IMR-90 (cell line): ENCODE measurements around the gene PES1. TPM values are rescaled to one million over a fixed set of nuclear protein-coding genes. Genes with fewer than 3 reads are reported as not detected.

Experiments used
- ATAC-seq: fragments of 200-7000 bp; cut with Tn5 transposase; 2 replicates; pipeline ENCODE4 v1.9.1; 2020; ENCODE audit warnings: low read depth, mild to moderate bottlenecking, moderate library complexity
- BruUV-seq: library from RNA; stranded (reverse); fragments of 400-500 nt; replicated peaks from 2 replicates; lab custom pipeline; 2021; lab: Mats Ljungman, UMichigan
- CTCF ChIA-PET: fragments of 300-600 bp; formaldehyde crosslinking; extraction: SDS; loops from one replicate; lab custom pipeline; 2021; ENCODE audit warnings: antibody characterized with exemption; lab: Yijun Ruan, JAX
- POLR2A ChIA-PET: fragments of 300-600 bp; sonication (Branson Sonifier 250); formaldehyde crosslinking; loops from one replicate; lab custom pipeline; 2022; ENCODE audit warnings: antibody characterized with exemption; ENCODE audit not compliant: unreplicated experiment; lab: Charles Lee
- DNase-seq: peaks from one replicate; pipeline ENCODE4 v3.0.0; 2013
- H2AFZ ChIP-seq: replicated peaks from 2 replicates; pipeline ENCODE3; 2013; ENCODE audit warnings: low read length, mild to moderate bottlenecking; ENCODE audit not compliant: poor library complexity
- H2AK5ac ChIP-seq: 2 replicates; pipeline ENCODE4 v1.6.1; 2013; ENCODE audit warnings: low read depth, low read length, inconsistent platforms
- H2AK9ac ChIP-seq: replicated peaks from 2 replicates; pipeline ENCODE3; 2013; ENCODE audit warnings: mild to moderate bottlenecking, low read depth, low read length, moderate library complexity; ENCODE audit not compliant: poor library complexity
- H2BK120ac ChIP-seq: 2 replicates; pipeline ENCODE4 v1.6.1; 2013; ENCODE audit warnings: low read depth, low read length, inconsistent platforms
- H2BK15ac ChIP-seq: 3 replicates; pipeline ENCODE4 v1.6.1; 2013; ENCODE audit warnings: low read depth, low read length, inconsistent platforms
- H2BK20ac ChIP-seq: 2 replicates; pipeline ENCODE4 v1.6.1; 2013; ENCODE audit warnings: low read depth, mild to moderate bottlenecking, inconsistent platforms, low read length, moderate library complexity
- H2BK5ac ChIP-seq: 2 replicates; pipeline ENCODE4 v1.6.1; 2013; ENCODE audit warnings: mild to moderate bottlenecking, low read depth, low read length, inconsistent platforms; ENCODE audit not compliant: poor library complexity, severe bottlenecking
- H3K14ac ChIP-seq: replicated peaks from 2 replicates; pipeline ENCODE4 v1.6.1; 2013; ENCODE audit warnings: low read depth, low read length, inconsistent platforms
- H3K18ac ChIP-seq: 2 replicates; pipeline ENCODE4 v1.6.1; 2013; ENCODE audit warnings: low read depth, low read length, control low read depth
- H3K23ac ChIP-seq: 2 replicates; pipeline ENCODE4 v1.6.1; 2013; ENCODE audit warnings: low read depth, low read length, inconsistent platforms
- H3K27ac ChIP-seq: 2 replicates; pipeline ENCODE4 v1.5.1; 2013; ENCODE audit warnings: mild to moderate bottlenecking, control low read depth, low read length; ENCODE audit not compliant: insufficient read depth
- H3K27me3 ChIP-seq: 2 replicates; pipeline ENCODE4 v1.6.1; 2013; ENCODE audit warnings: low read length; ENCODE audit not compliant: control insufficient read depth, insufficient read depth
- H3K36me3 ChIP-seq: 2 replicates; pipeline ENCODE4 v1.6.1; 2013; ENCODE audit warnings: low read length, mixed read lengths; ENCODE audit not compliant: control insufficient read depth, insufficient read depth
- H3K4ac ChIP-seq: 2 replicates; pipeline ENCODE4 v1.6.1; 2013; ENCODE audit warnings: low read depth, low read length, inconsistent platforms
- H3K4me1 ChIP-seq: 2 replicates; pipeline ENCODE4 v1.6.1; 2013; ENCODE audit warnings: low read length, mixed read lengths; ENCODE audit not compliant: control insufficient read depth, insufficient read depth
- H3K4me2 ChIP-seq: 2 replicates; pipeline ENCODE4 v1.6.1; 2013; ENCODE audit warnings: low read depth, mild to moderate bottlenecking, control low read depth, low read length, moderate library complexity
- H3K4me3 ChIP-seq: 2 replicates; pipeline ENCODE4 v1.5.1; 2013; ENCODE audit warnings: low read depth, mild to moderate bottlenecking, control low read depth, low read length, moderate library complexity; ENCODE audit not compliant: insufficient read depth
- H3K56ac ChIP-seq: 2 replicates; pipeline ENCODE4 v1.6.1; 2013; ENCODE audit warnings: low read length, inconsistent platforms; ENCODE audit not compliant: insufficient read depth; ENCODE audit errors: extremely low read depth
- H3K79me1 ChIP-seq, 2 experiments: 2 replicates each; pipeline ENCODE4 v1.6.1; 2013; ENCODE audit warnings: low read length in 2 of 2, inconsistent platforms in 1 of 2, low read depth in 1 of 2
- H3K9ac ChIP-seq: 2 replicates; pipeline ENCODE4 v1.6.1; 2013; ENCODE audit warnings: low read depth, low read length, control low read depth
- H3K9me1 ChIP-seq: 2 replicates; pipeline ENCODE4 v1.6.1; 2013; ENCODE audit warnings: low read length, inconsistent platforms; ENCODE audit not compliant: insufficient read depth
- H3K9me3 ChIP-seq: 2 replicates; pipeline ENCODE4 v1.6.1; 2013; ENCODE audit warnings: low read length; ENCODE audit not compliant: control insufficient read depth, insufficient read depth
- H4K20me1 ChIP-seq: 2 replicates; pipeline ENCODE4 v1.6.1; 2013; ENCODE audit warnings: low read length, inconsistent platforms; ENCODE audit not compliant: insufficient read depth
- H4K5ac ChIP-seq: 2 replicates; pipeline ENCODE4 v1.6.1; 2013; ENCODE audit warnings: mild to moderate bottlenecking, low read depth, low read length, control low read depth
- H4K8ac ChIP-seq, 2 experiments: 2 replicates each; pipeline ENCODE4 v1.6.1; 2013; ENCODE audit warnings: low read depth in 2 of 2, low read length in 2 of 2, control low read depth in 1 of 2, inconsistent platforms in 1 of 2
- H4K91ac ChIP-seq: 2 replicates; pipeline ENCODE4 v1.6.1; 2013; ENCODE audit warnings: low read depth, low read length, inconsistent platforms; ENCODE audit not compliant: insufficient read depth
- BHLHE40 ChIP-seq: fragments of 150-350 bp; IDR thresholded peaks from 2 replicates; pipeline ENCODE4 v1.6.1; 2016; ENCODE audit warnings: mild to moderate bottlenecking, low read depth, low read length
- CTCF ChIP-seq: conservative IDR thresholded peaks from 2 replicates; pipeline ENCODE4 v1.5.1; 2012; ENCODE audit warnings: mild to moderate bottlenecking, low read depth, low read length, improper control_type of control experiment
- FOS ChIP-seq: fragments of 150-350 bp; IDR thresholded peaks from 2 replicates; pipeline ENCODE4 v1.6.1; 2016; ENCODE audit warnings: low read depth, low read length
- POLR2A ChIP-seq: IDR thresholded peaks from 2 replicates; pipeline ENCODE4 v1.6.1; 2012; ENCODE audit warnings: mild to moderate bottlenecking, low read depth, low read length
- RAD21 ChIP-seq: IDR thresholded peaks from 2 replicates; pipeline ENCODE4 v1.6.1; 2012; ENCODE audit warnings: low read length, improper control_type of control experiment
- WGBS, 2 experiments: methylation state at CpG; one replicate each; pipeline versions ENCODE4 v1.1.5 to v1.1.7; 2013; ENCODE audit warnings: missing lambda C conversion rate in 2 of 2; ENCODE audit not compliant: insufficient read length in 1 of 2; ENCODE audit errors: extremely low coverage in 2 of 2; 5-methylcytosine and 5-hydroxymethylcytosine counted together
- dilution Hi-C: fragments of 300-500 bp; cut with HindIII; formaldehyde crosslinking; loops from one replicate; pipeline ENCODE4 v1.14.3; 2018; ENCODE audit warnings: low sequenced_read_pairs; ENCODE audit not compliant: unreplicated experiment
- in situ Hi-C: fragments of 300-500 bp; cut with MboI; formaldehyde crosslinking; loops from 3 replicates; pipeline ENCODE4 v1.14.3; 2019; ENCODE audit warnings: low sequenced_read_pairs, inconsistent platforms, mixed read lengths
- intact Hi-C: fragments of 100-400 bp; cut with micrococcal nuclease; formaldehyde crosslinking; loops from 2 replicates; pipeline ENCODE4 v1.10.0; 2022
- polyA plus RNA-seq, 3 experiments: library from polyadenylated mRNA; depleted of rRNA; stranded (reverse); fragments of >200 nt; gene quantifications; 2 replicates each; pipeline ENCODE4 v1.2.3, GENCODE V29; 2012; ENCODE audit warnings: low replicate concordance in 1 of 3
- total RNA-seq: library from RNA; depleted of rRNA; stranded (reverse); fragments of >200 nt; gene quantifications from 2 replicates; pipeline ENCODE4 v1.2.3, GENCODE V29; 2012

PES1 gene
- total and polyA plus RNA-seq, 2 of the 4 experiments (the other 2 are of a cell fraction) = 120 to 142 TPM

- no peak for TF ChIP-seq FOS
These were observed 36.2 kb downstream of the PES1 start (continued) for GRCh38 chr22:30555282-30556210.

GRCh38 chr22:30553971-30554370 is 37.7 kb downstream of the PES1 start:
- no peak overlapping the region for H3K9ac ChIP-seq

More at GRCh38 chr22:30553971-30554370, 37.7 kb downstream of the PES1 start:
- Histone ChIP-seq H3K18ac (no peak overlapping the region), H3K4me2 (no peak overlapping the region), H2AK9ac (no peak overlapping the region), H3K56ac (no peak overlapping the region), H3K9me1 (no peaks in the 10 kb centered on the region), H2BK20ac (no peak overlapping the region), H3K23ac (no peak overlapping the region), H4K91ac (no peak overlapping the region), H3K36me3 (no peaks in the 10 kb centered on the region), H3K4ac (no peak overlapping the region), H3K27ac (no peak overlapping the region), H3K14ac (no peak overlapping the region), H3K4me3 (no peak overlapping the region), H3K27me3 (peaks cover 21% of the 10 kb centered on the region), H4K5ac (no peak overlapping the region), H2BK120ac (no peak overlapping the region), H2BK15ac (no peak overlapping the region), H4K8ac (no peak overlapping the region), H3K4me1 (no peaks in the 10 kb centered on the region), H2BK5ac (no peak overlapping the region), H4K20me1 (no peaks in the 10 kb centered on the region), H2AK5ac (no peak overlapping the region), H3K79me1 (no peaks in the 10 kb centered on the region), H2AFZ (no peak overlapping the region), H3K9me3 (no peaks in the 10 kb centered on the region)
- ChIA-PET POLR2A (no interaction called here), CTCF (no interaction called here)
- TF ChIP-seq BHLHE40 = no peak
- no peak for TF ChIP-seq POLR2A
- TF ChIP-seq CTCF = no peak
- no peak for TF ChIP-seq RAD21
- no TSS peak for BruUV-seq
- ATAC-seq (no peak), DNase-seq (no peak)
- no CpG with 5 or more reads among the region's 7 CpGs for WGBS, 2 experiments
- dilution Hi-C loops = no loop called here
- in situ Hi-C loops = no loop called here
- intact Hi-C loops = no loop called here
